Activated CD4-positive, alpha-beta T cell treated with anti-CD3 and anti-CD28 coated beads for 1 hour (primary cell): ENCODE data around the gene OR4E2.
"Not testable (repeated sequence)": the region's sequence is repeated elsewhere in the genome, so short reads cannot be mapped to it uniquely, and the experiment has no call there.

Experiments used
- DNase-seq: peaks from one replicate; pipeline ENCODE4 v3.0.0-alpha.2; 2020

The OR4E2 gene

GRCh38 chr14:21698538-21698937 lies 44.9 kb downstream of the OR4E2 start:
- DNase-seq: not testable (repeated sequence)

- DNase-seq: no peak
These were observed 45.9 kb downstream of the OR4E2 start for GRCh38 chr14:21699551-21699950.

- no peak for DNase-seq
These were observed 48.7 kb downstream of the OR4E2 start for GRCh38 chr14:21702316-21702715.

- no peak for DNase-seq
These were observed 50.0 kb downstream of the OR4E2 start for GRCh38 chr14:21703357-21704326.

- DNase-seq: no peak
These were observed 50.7 kb downstream of the OR4E2 start for GRCh38 chr14:21704338-21704737.

- no peak for DNase-seq
These were observed 57.8 kb downstream of the OR4E2 start for GRCh38 chr14:21711360-21711961.

- DNase-seq: no peak
These were observed 58.4 kb downstream of the OR4E2 start for GRCh38 chr14:21712036-21712435.

GRCh38 chr14:21714318-21714929 lies 60.8 kb downstream of the OR4E2 start:
- no peak for DNase-seq
